Measurements from ENCODE around the gene CEP43.

The CEP43 gene

GRCh38 chr6:167015302-167015701 is 16.1 kb downstream of the CEP43 start:
- no peak for DNase-seq

GRCh38 chr6:167020206-167020605 is 21.0 kb downstream of the CEP43 start:
- DNase-seq, result no peak

GRCh38 chr6:167027308-167027707 is 28.1 kb downstream of the CEP43 start:
- DNase-seq, result no peak

- no peak for DNase-seq
Measured at GRCh38 chr6:167027772-167028171, 28.6 kb downstream of the CEP43 start.

GRCh38 chr6:167030222-167031072 is 31.2 kb downstream of the CEP43 start:
- no peak for DNase-seq

- DNase-seq, result no peak
Measured at GRCh38 chr6:167031082-167031709, 32.0 kb downstream of the CEP43 start.

- no peak for DNase-seq
Measured at GRCh38 chr6:167034056-167034455, 34.9 kb downstream of the CEP43 start.

- no peak for DNase-seq
Measured at GRCh38 chr6:167037762-167038161, 38.6 kb downstream of the CEP43 start.

- no peak for DNase-seq
Measured at GRCh38 chr6:167044696-167045095, 45.5 kb downstream of the CEP43 start.

- DNase-seq, result no peak
Measured at GRCh38 chr6:167045828-167046580, 46.8 kb downstream of the CEP43 start.

GRCh38 chr6:167046861-167047495 is 47.8 kb downstream of the CEP43 start:
- no peak for DNase-seq

GRCh38 chr6:167047554-167047953 is 48.4 kb downstream of the CEP43 start:
- peak; percentile 65 for DNase-seq
